Measurements from ENCODE around the gene GTF2IRD1. TPM values are rescaled to one million over a fixed set of nuclear protein-coding genes. Genes with fewer than 3 reads are reported as not detected.

Gene GTF2IRD1
- polyA plus RNA-seq, 1 donor from 2014 or later: not detected

Other genes starting within 250 kb of the GTF2IRD1 start
- gene LAT2, start 243.9 kb upstream of the GTF2IRD1 start, polyA plus RNA-seq: 383 TPM
- gene RFC2, start 199.5 kb upstream of the GTF2IRD1 start, polyA plus RNA-seq: 46.6 TPM
- 7.1 TPM for gene CLIP2, start 164.5 kb upstream of the GTF2IRD1 start, polyA plus RNA-seq
- gene GTF2I, start 203.8 kb downstream of the GTF2IRD1 start, polyA plus RNA-seq: 81.5 TPM

Measured in IgD-negative memory B cell (primary cell).